ENCODE data around the gene GCNT3.
"Not testable (repeated sequence)": the region's sequence is repeated elsewhere in the genome, so short reads cannot be mapped to it uniquely, and the experiment has no call there.

The GCNT3 gene

GRCh38 chr15:59615661-59616060 lies 4.1 kb downstream of the GCNT3 start:
- no peak for DNase-seq (ENCODE audit: low read depth in 3 of 3, low spot score in 1 of 3)

GRCh38 chr15:59616379-59616778 lies 4.8 kb downstream of the GCNT3 start:
- no peak for DNase-seq (ENCODE audit: low read depth in 3 of 3, low spot score in 1 of 3)

GRCh38 chr15:59618406-59618805 lies 6.8 kb downstream of the GCNT3 start:
- DNase-seq (ENCODE audit: low read depth in 3 of 3, low spot score in 1 of 3) = no peak

GRCh38 chr15:59622289-59622688 lies 10.7 kb downstream of the GCNT3 start:
- peak in 1 of 3 donors; percentile 3 for DNase-seq (ENCODE audit: low read depth in 3 of 3, low spot score in 1 of 3)

- DNase-seq (ENCODE audit: low read depth in 3 of 3, low spot score in 1 of 3) = no peak
Observed at GRCh38 chr15:59632714-59633113, 21.1 kb downstream of the GCNT3 start.

GRCh38 chr15:59636184-59636583 lies 24.6 kb downstream of the GCNT3 start:
- DNase-seq (ENCODE audit: low read depth in 3 of 3, low spot score in 1 of 3) = no peak

GRCh38 chr15:59637507-59637906 lies 25.9 kb downstream of the GCNT3 start:
- not testable (repeated sequence) for DNase-seq (ENCODE audit: low read depth in 3 of 3, low spot score in 1 of 3)

GRCh38 chr15:59642351-59642750 lies 30.8 kb downstream of the GCNT3 start:
- no peak for DNase-seq (ENCODE audit: low read depth in 3 of 3, low spot score in 1 of 3)

- no peak for DNase-seq (ENCODE audit: low read depth in 3 of 3, low spot score in 1 of 3)
Observed at GRCh38 chr15:59644756-59645155, 33.2 kb downstream of the GCNT3 start.

GRCh38 chr15:59645812-59646211 lies 34.2 kb downstream of the GCNT3 start:
- DNase-seq (ENCODE audit: low read depth in 3 of 3, low spot score in 1 of 3) = not testable (repeated sequence)

GRCh38 chr15:59646277-59646676 lies 34.7 kb downstream of the GCNT3 start:
- DNase-seq (ENCODE audit: low read depth in 3 of 3, low spot score in 1 of 3) = no peak

GRCh38 chr15:59647085-59647484 lies 35.5 kb downstream of the GCNT3 start:
- DNase-seq (ENCODE audit: low read depth in 3 of 3, low spot score in 1 of 3) = no peak

GRCh38 chr15:59649603-59650002 lies 38.0 kb downstream of the GCNT3 start:
- DNase-seq (ENCODE audit: low read depth in 3 of 3, low spot score in 1 of 3) = no peak

GRCh38 chr15:59654046-59654445 lies 42.5 kb downstream of the GCNT3 start:
- DNase-seq (ENCODE audit: low read depth in 3 of 3, low spot score in 1 of 3) = no peak

GRCh38 chr15:59656897-59657634 lies 45.5 kb downstream of the GCNT3 start, which contains the start of gene GTF2A2:
Gene GTF2A2 (minus strand): TSS chr15:59657515. CDS start chr15:59652277, 5,238 bp downstream.
- DNase-seq (ENCODE audit: low read depth in 3 of 3, low spot score in 1 of 3) = peak; percentile 65 to 81 (median 76)

- no peak for DNase-seq (ENCODE audit: low read depth in 3 of 3, low spot score in 1 of 3)
Observed at GRCh38 chr15:59657635-59658125, 46.1 kb downstream of the GCNT3 start.

- DNase-seq (ENCODE audit: low read depth in 3 of 3, low spot score in 1 of 3) = no peak
Observed at GRCh38 chr15:59659366-59659765, 47.8 kb downstream of the GCNT3 start.

GRCh38 chr15:59662260-59662659 lies 50.7 kb downstream of the GCNT3 start:
- DNase-seq (ENCODE audit: low read depth in 3 of 3, low spot score in 1 of 3) = no peak

GRCh38 chr15:59668556-59668955 lies 57.0 kb downstream of the GCNT3 start:
- no peak for DNase-seq (ENCODE audit: low read depth in 3 of 3, low spot score in 1 of 3)
